A549 treated with Hydrocortisone at 1 μM for 4 hours (cell line): Measurements from ENCODE around the gene NLRP12. TPM values are rescaled to one million over a fixed set of nuclear protein-coding genes. Genes with fewer than 3 reads are reported as not detected.

Experiments used
- total RNA-seq: library from RNA; stranded (reverse); fragments of 200-300 nt; extraction: Qiagen RNA extraction; gene quantifications from 5 replicates; pipeline ENCODE4 v1.2.3, GENCODE V29; 2022

NLRP12 gene
- total RNA-seq = not detected in 5 replicates

GRCh38 chr19:53824134-53824611, at the start of gene NLRP12:
TSS of gene NLRP12 (minus strand) at chr19:53824314. CDS start at chr19:53824174, 140 bp downstream.

GRCh38 chr19:53867225-53868090, 43.3 kb upstream of the NLRP12 start, which contains the start of gene MYADM:
TSS of gene MYADM (plus strand) at chr19:53867883. CDS start at chr19:53873530, 5,647 bp downstream.

Other genes starting within 250 kb of the NLRP12 start
- gene DPRX, start 192.3 kb downstream of the NLRP12 start, total RNA-seq = not detected in 5 replicates
- gene MYADM, start 43.6 kb upstream of the NLRP12 start, total RNA-seq = 232 to 299 TPM (median 276 TPM) in 5 replicates
- 3.6 to 6.8 TPM (median 5.6 TPM) in 5 replicates for gene PRKCG, start 57.9 kb upstream of the NLRP12 start, total RNA-seq
- gene CACNG7, start 85.0 kb upstream of the NLRP12 start, total RNA-seq = 6.4 to 9.1 TPM (median 8.0 TPM) in 5 replicates
- 0.62 to 1.1 TPM (median 0.91 TPM) in 5 replicates for gene CACNG8, start 138.6 kb upstream of the NLRP12 start, total RNA-seq
- gene CACNG6, start 167.3 kb upstream of the NLRP12 start, total RNA-seq = 8.8 to 12.8 TPM (median 11.3 TPM) in 5 replicates
- gene VSTM1, start 239.6 kb upstream of the NLRP12 start, total RNA-seq = 0.60 to 1.2 TPM (median 0.73 TPM) in 4 of 5 replicates, not detected in the other